Esophagus squamous epithelium (tissue), 4 donors: ENCODE results near the gene CLIC6.

Experiments
- CTCF ChIP-seq, 6 experiments: fragments of 450-650 bp in 4 of 6; fragments of 200-600 bp in 2 of 6; sonication (generic) in 2 of 6; IDR thresholded peaks; one replicate each; pipeline ENCODE4 v1.5.1; 2016 to 2019; ENCODE audit warnings: antibody characterized with exemption in 6 of 6, mild to moderate bottlenecking in 4 of 6, moderate library complexity in 4 of 6
- POLR2A ChIP-seq, 4 donors: fragments of 450-650 bp; IDR thresholded peaks; one replicate each; pipeline ENCODE4 v1.6.1; 2017; ENCODE audit warnings: antibody characterized with exemption in 4 of 4, mild to moderate bottlenecking in 4 of 4, moderate library complexity in 3 of 4

DNA sequence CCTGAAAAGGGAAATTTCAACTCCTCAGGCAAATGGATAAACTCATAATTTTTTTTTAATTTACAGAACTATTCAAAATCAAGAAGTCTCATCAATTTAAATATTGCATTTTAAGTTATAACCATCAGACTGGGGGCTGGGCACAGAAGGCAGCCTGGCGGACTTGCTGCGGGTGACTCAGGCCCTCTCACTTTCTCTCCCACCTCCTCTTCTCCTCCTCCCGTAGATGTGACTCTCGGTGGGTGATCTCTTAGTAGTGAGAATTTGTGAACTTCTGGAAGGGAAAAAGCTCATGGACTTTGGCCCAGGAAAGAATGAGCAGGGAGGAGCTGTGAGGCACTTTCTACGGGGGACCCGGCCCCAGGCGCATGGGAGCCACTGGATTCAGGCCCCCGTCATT, 32.9 kb downstream of the CLIC6 start:
- no peak for TF ChIP-seq CTCF (IDR thresholded peaks at IDR 0.05)
- no peak for TF ChIP-seq POLR2A (IDR thresholded peaks at IDR 0.05)
